Ovary (tissue), 3 donors: Measurements from ENCODE around the gene PCGF3.

Experiments
- CTCF ChIP-seq, 3 donors: fragments of 450-650 bp in 2 of 3; fragments of 200-600 bp in 1 of 3; IDR thresholded peaks; one replicate each; pipeline versions ENCODE4 v1.5.1 to v1.8.0; 2016 to 2022; ENCODE audit warnings: antibody characterized with exemption in 3 of 3, mild to moderate bottlenecking in 1 of 3
- EP300 ChIP-seq: sonication (generic); formaldehyde crosslinking; IDR thresholded peaks from one replicate; pipeline ENCODE4 v1.6.1; 2017; ENCODE audit warnings: antibody characterized with exemption
- POLR2A ChIP-seq: fragments of 450-650 bp; IDR thresholded peaks from one replicate; pipeline ENCODE4 v1.6.1; 2017; ENCODE audit warnings: antibody characterized with exemption, mild to moderate bottlenecking, moderate library complexity
- donor health status: DM: no; HTN: no; CAD: no.

GRCh38 chr4:793093-793861, 87.6 kb downstream of the PCGF3 start:
- TF ChIP-seq CTCF (IDR thresholded peaks at IDR 0.05) (no peak), POLR2A (no peak), EP300 (no peak)
